Measurements from ENCODE around the gene C5orf24.
A peak's percentile ranks its signal among the peaks of the same experiment; 100 is the strongest.
"Not testable (repeated sequence)": the region's sequence is repeated elsewhere in the genome, so short reads cannot be mapped to it uniquely, and the experiment has no call there.

C5orf24 gene

GRCh38 chr5:134833340-134834032 lies 12.3 kb upstream of the C5orf24 start:
- Histone ChIP-seq H3K27me3 (ENCODE audit: control insufficient read depth, insufficient read depth, low read length) (no peaks in the 10 kb centered on the region), H3K36me3 (ENCODE audit: control insufficient read depth, low read depth, low read length) (peaks cover 15% of the 10 kb centered on the region), H3K27ac (ENCODE audit: low read length) (no peak overlapping the region), H3K9me3 (ENCODE audit: control insufficient read depth, low read depth, low read length) (no peaks in the 10 kb centered on the region), H3K4me3 (ENCODE audit: low read length) (no peak overlapping the region), H3K4me1 (ENCODE audit: control insufficient read depth, low read depth, low read length) (no peaks in the 10 kb centered on the region), H3K9ac (ENCODE audit: low read length) (no peak overlapping the region)

- Histone ChIP-seq H3K36me3 (ENCODE audit: control insufficient read depth, low read depth, low read length) (peaks cover 8% of the 10 kb centered on the region), H3K4me3 (ENCODE audit: low read length) (no peak overlapping the region), H3K9me3 (ENCODE audit: control insufficient read depth, low read depth, low read length) (no peaks in the 10 kb centered on the region), H3K27me3 (ENCODE audit: control insufficient read depth, insufficient read depth, low read length) (no peaks in the 10 kb centered on the region), H3K27ac (ENCODE audit: low read length) (no peak overlapping the region), H3K9ac (ENCODE audit: low read length) (no peak overlapping the region), H3K4me1 (ENCODE audit: control insufficient read depth, low read depth, low read length) (no peaks in the 10 kb centered on the region)
Observed at GRCh38 chr5:134835623-134836022, 10.1 kb upstream of the C5orf24 start.

- Histone ChIP-seq H3K27me3 (ENCODE audit: control insufficient read depth, insufficient read depth, low read length) (no peaks in the 10 kb centered on the region), H3K9ac (ENCODE audit: low read length) (no peak overlapping the region), H3K4me3 (ENCODE audit: low read length) (no peak overlapping the region), H3K36me3 (ENCODE audit: control insufficient read depth, low read depth, low read length) (peaks cover 8% of the 10 kb centered on the region), H3K9me3 (ENCODE audit: control insufficient read depth, low read depth, low read length) (no peaks in the 10 kb centered on the region), H3K27ac (ENCODE audit: low read length) (no peak overlapping the region), H3K4me1 (ENCODE audit: control insufficient read depth, low read depth, low read length) (no peaks in the 10 kb centered on the region)
Observed at GRCh38 chr5:134837530-134838181, 8.1 kb upstream of the C5orf24 start.

- not testable (repeated sequence) for H3K9me3 ChIP-seq (ENCODE audit: control insufficient read depth, low read depth, low read length); H3K36me3 ChIP-seq (ENCODE audit: control insufficient read depth, low read depth, low read length); H3K9ac ChIP-seq (ENCODE audit: low read length); H3K4me1 ChIP-seq (ENCODE audit: control insufficient read depth, low read depth, low read length); H3K4me3 ChIP-seq (ENCODE audit: low read length); H3K27me3 ChIP-seq (ENCODE audit: control insufficient read depth, insufficient read depth, low read length); H3K27ac ChIP-seq (ENCODE audit: low read length)
Observed at GRCh38 chr5:134838361-134838760, 7.4 kb upstream of the C5orf24 start.

GRCh38 chr5:134840811-134841210 lies 5.0 kb upstream of the C5orf24 start:
- H3K4me1 ChIP-seq (ENCODE audit: control insufficient read depth, low read depth, low read length): no peaks in the 10 kb centered on the region
- no peak overlapping the region for H3K27ac ChIP-seq (ENCODE audit: low read length)
- no peak overlapping the region for H3K4me3 ChIP-seq (ENCODE audit: low read length)
- H3K27me3 ChIP-seq (ENCODE audit: control insufficient read depth, insufficient read depth, low read length): no peaks in the 10 kb centered on the region
- no peak overlapping the region for H3K9ac ChIP-seq (ENCODE audit: low read length)
- no peaks in the 10 kb centered on the region for H3K9me3 ChIP-seq (ENCODE audit: control insufficient read depth, low read depth, low read length)
- H3K36me3 ChIP-seq (ENCODE audit: control insufficient read depth, low read depth, low read length): peaks cover 4% of the 10 kb centered on the region

GRCh38 chr5:134844252-134844651 lies 1.5 kb upstream of the C5orf24 start:
- Histone ChIP-seq H3K4me1 (ENCODE audit: control insufficient read depth, low read depth, low read length) (peaks cover 4% of the 10 kb centered on the region), H3K36me3 (ENCODE audit: control insufficient read depth, low read depth, low read length) (no peaks in the 10 kb centered on the region), H3K27me3 (ENCODE audit: control insufficient read depth, insufficient read depth, low read length) (no peaks in the 10 kb centered on the region), H3K9ac (ENCODE audit: low read length) (no peak overlapping the region), H3K9me3 (ENCODE audit: control insufficient read depth, low read depth, low read length) (no peaks in the 10 kb centered on the region), H3K4me3 (ENCODE audit: low read length) (no peak overlapping the region), H3K27ac (ENCODE audit: low read length) (no peak overlapping the region)

GRCh38 chr5:134845335-134845851 lies 375 bp upstream of the C5orf24 start:
- H3K27ac ChIP-seq (ENCODE audit: low read length): peak overlapping the region; percentile 30
- peaks cover 4% of the 10 kb centered on the region for H3K4me1 ChIP-seq (ENCODE audit: control insufficient read depth, low read depth, low read length)
- no peaks in the 10 kb centered on the region for H3K9me3 ChIP-seq (ENCODE audit: control insufficient read depth, low read depth, low read length)
- H3K4me3 ChIP-seq (ENCODE audit: low read length): peak overlapping the region; percentile 88
- no peaks in the 10 kb centered on the region for H3K27me3 ChIP-seq (ENCODE audit: control insufficient read depth, insufficient read depth, low read length)
- H3K9ac ChIP-seq (ENCODE audit: low read length): peak overlapping the region; percentile 93
- H3K36me3 ChIP-seq (ENCODE audit: control insufficient read depth, low read depth, low read length): no peaks in the 10 kb centered on the region

GRCh38 chr5:134846641-134846960 lies 833 bp downstream of the C5orf24 start:
- Histone ChIP-seq H3K4me1 (ENCODE audit: control insufficient read depth, low read depth, low read length) (peaks cover 4% of the 10 kb centered on the region), H3K27ac (ENCODE audit: low read length) (peak overlapping the region; percentile 29)

GRCh38 chr5:134849434-134849933 lies 3.7 kb downstream of the C5orf24 start:
- H3K9me3 ChIP-seq (ENCODE audit: control insufficient read depth, low read depth, low read length); H3K27me3 ChIP-seq (ENCODE audit: control insufficient read depth, insufficient read depth, low read length); H3K27ac ChIP-seq (ENCODE audit: low read length); H3K9ac ChIP-seq (ENCODE audit: low read length); H3K36me3 ChIP-seq (ENCODE audit: control insufficient read depth, low read depth, low read length); H3K4me3 ChIP-seq (ENCODE audit: low read length); H3K4me1 ChIP-seq (ENCODE audit: control insufficient read depth, low read depth, low read length): not testable (repeated sequence)

More at GRCh38 chr5:134846641-134846960, 833 bp downstream of the C5orf24 start:
- Histone ChIP-seq H3K9ac (ENCODE audit: low read length) (peak overlapping the region; percentile 93), H3K4me3 (ENCODE audit: low read length) (peak overlapping the region; percentile 88), H3K9me3 (ENCODE audit: control insufficient read depth, low read depth, low read length) (no peaks in the 10 kb centered on the region), H3K36me3 (ENCODE audit: control insufficient read depth, low read depth, low read length) (no peaks in the 10 kb centered on the region), H3K27me3 (ENCODE audit: control insufficient read depth, insufficient read depth, low read length) (no peaks in the 10 kb centered on the region)

- H3K36me3 ChIP-seq (ENCODE audit: control insufficient read depth, low read depth, low read length): peaks cover 23% of the 10 kb centered on the region
- no peak overlapping the region for H3K4me3 ChIP-seq (ENCODE audit: low read length)
- no peak overlapping the region for H3K9ac ChIP-seq (ENCODE audit: low read length)
- no peaks in the 10 kb centered on the region for H3K9me3 ChIP-seq (ENCODE audit: control insufficient read depth, low read depth, low read length)
- H3K27ac ChIP-seq (ENCODE audit: low read length): no peak overlapping the region
- no peaks in the 10 kb centered on the region for H3K27me3 ChIP-seq (ENCODE audit: control insufficient read depth, insufficient read depth, low read length)
- H3K4me1 ChIP-seq (ENCODE audit: control insufficient read depth, low read depth, low read length): peaks cover 4% of the 10 kb centered on the region
Observed at GRCh38 chr5:134851307-134851923, 5.6 kb downstream of the C5orf24 start.

- H3K9ac ChIP-seq (ENCODE audit: low read length); H3K27me3 ChIP-seq (ENCODE audit: control insufficient read depth, insufficient read depth, low read length); H3K4me1 ChIP-seq (ENCODE audit: control insufficient read depth, low read depth, low read length); H3K4me3 ChIP-seq (ENCODE audit: low read length); H3K27ac ChIP-seq (ENCODE audit: low read length); H3K9me3 ChIP-seq (ENCODE audit: control insufficient read depth, low read depth, low read length): not testable (repeated sequence)
- H3K36me3 ChIP-seq (ENCODE audit: control insufficient read depth, low read depth, low read length): peaks cover 45% of the 10 kb centered on the region
Observed at GRCh38 chr5:134856465-134856864, 10.7 kb downstream of the C5orf24 start.
